GM23338 (cell line): Measurements from ENCODE around the gene MINDY3. TPM values are rescaled to one million over a fixed set of nuclear protein-coding genes. Genes with fewer than 3 reads are reported as not detected.

Source experiments
- ATAC-seq: fragments of 200-7000 bp; cut with Tn5 transposase; 3 replicates; pipeline ENCODE4 v1.9.1; 2020
- DNase-seq: peaks from one replicate; pipeline ENCODE4 v3.0.0-alpha.2; 2015; ENCODE audit warnings: low spot score
- H2AFZ ChIP-seq: fragments of 200-600 bp; sonication (generic); 2 replicates; pipeline ENCODE4 v1.8.0; 2016; ENCODE audit warnings: antibody characterized with exemption, mild to moderate bottlenecking, moderate library complexity
- H3F3A ChIP-seq: fragments of 200-600 bp; sonication (generic); replicated peaks from 2 replicates; pipeline ENCODE4 v1.8.0; 2017; ENCODE audit warnings: antibody characterized with exemption, mixed run types, low read depth
- H3K27ac ChIP-seq: fragments of 200-600 bp; sonication (generic); 2 replicates; pipeline ENCODE4 v1.6.1; 2016; ENCODE audit warnings: low read depth
- H3K27me3 ChIP-seq: fragments of 200-600 bp; sonication (generic); 2 replicates; pipeline ENCODE4 v1.8.0; 2016; ENCODE audit warnings: mild to moderate bottlenecking, mixed run types, moderate library complexity; ENCODE audit not compliant: insufficient read depth
- H3K36me3 ChIP-seq: fragments of 200-600 bp; sonication (generic); 2 replicates; pipeline ENCODE4 v1.8.0; 2016; ENCODE audit warnings: mild to moderate bottlenecking; ENCODE audit not compliant: insufficient read depth
- H3K4me1 ChIP-seq: fragments of 200-600 bp; sonication (generic); 2 replicates; pipeline ENCODE4 v1.8.0; 2016; ENCODE audit warnings: mild to moderate bottlenecking, moderate library complexity; ENCODE audit not compliant: insufficient read depth
- H3K4me2 ChIP-seq: fragments of 200-600 bp; sonication (generic); 2 replicates; pipeline ENCODE4 v1.7.1; 2017; ENCODE audit warnings: mixed run types
- H3K4me3 ChIP-seq: fragments of 200-600 bp; sonication (generic); 2 replicates; pipeline ENCODE4 v1.6.1; 2016; ENCODE audit warnings: mixed run types
- H3K79me2 ChIP-seq: fragments of 200-600 bp; sonication (generic); replicated peaks from 2 replicates; pipeline ENCODE4 v1.8.0; 2017; ENCODE audit warnings: mild to moderate bottlenecking; ENCODE audit not compliant: insufficient read depth
- H3K9me2 ChIP-seq: fragments of 200-600 bp; sonication (generic); 2 replicates; pipeline ENCODE4 v1.8.0; 2017; ENCODE audit not compliant: insufficient read depth
- H4K20me1 ChIP-seq: fragments of 200-600 bp; sonication (generic); replicated peaks from 2 replicates; pipeline ENCODE4 v1.8.0; 2017; ENCODE audit warnings: mild to moderate bottlenecking; ENCODE audit not compliant: insufficient read depth
- H3K27ac Mint-ChIP-seq: 2 replicates; pipeline ENCODE4 v1.8.0; 2020; ENCODE audit warnings: inconsistent platforms, mild to moderate bottlenecking, moderate library complexity, mixed read lengths
- H3K27me3 Mint-ChIP-seq: 3 replicates; pipeline ENCODE4 v1.8.0; 2022; ENCODE audit warnings: low read depth, mild to moderate bottlenecking, moderate library complexity, mixed read lengths, inconsistent platforms; ENCODE audit not compliant: insufficient read depth, poor library complexity
- H3K36me3 Mint-ChIP-seq: 3 replicates; pipeline ENCODE4 v1.8.0; 2021; ENCODE audit warnings: low read depth, mild to moderate bottlenecking, inconsistent platforms, moderate library complexity, mixed read lengths
- H3K4me1 Mint-ChIP-seq: 3 replicates; pipeline ENCODE4 v1.8.0; 2020; ENCODE audit warnings: mild to moderate bottlenecking, inconsistent platforms, mixed read lengths
- H3K4me3 Mint-ChIP-seq: 3 replicates; pipeline ENCODE4 v1.8.0; 2021; ENCODE audit warnings: moderate library complexity, mild to moderate bottlenecking, inconsistent platforms, mixed read lengths
- H3K9me3 Mint-ChIP-seq: 3 replicates; pipeline ENCODE4 v1.8.0; 2020; ENCODE audit warnings: moderate library complexity, mild to moderate bottlenecking, inconsistent platforms, mixed read lengths
- CREB1 ChIP-seq: fragments of 250-450 bp; sonication (Bioruptor Pico); IDR thresholded peaks from 2 replicates; pipeline ENCODE4 v1.5.0; 2020; ENCODE audit warnings: low read depth, mild to moderate bottlenecking, moderate library complexity
- EZH2phosphoT487 ChIP-seq: fragments of 200-600 bp; sonication (generic); IDR thresholded peaks from one replicate; pipeline ENCODE4 v1.8.1; 2018; ENCODE audit warnings: antibody characterized with exemption; ENCODE audit not compliant: unreplicated experiment
- JUNB ChIP-seq: IDR thresholded peaks from one replicate; pipeline ENCODE4 v1.6.1; 2016; ENCODE audit warnings: antibody characterized with exemption; ENCODE audit not compliant: unreplicated experiment
- NANOG ChIP-seq: IDR thresholded peaks from 2 replicates; pipeline ENCODE4 v1.6.1; 2016; ENCODE audit warnings: antibody characterized with exemption, borderline replicate concordance
- STAT1 ChIP-seq: IDR thresholded peaks from one replicate; pipeline ENCODE4 v1.6.1; 2016; ENCODE audit warnings: antibody characterized with exemption; ENCODE audit not compliant: unreplicated experiment
- ZNF114 ChIP-seq: fragments of 250-450 bp; sonication (Bioruptor Pico); IDR thresholded peaks from 2 replicates; pipeline ENCODE4 v1.5.0; 2020; ENCODE audit warnings: mild to moderate bottlenecking, moderate library complexity
- ZNF331 ChIP-seq: fragments of 250-450 bp; sonication (Bioruptor Pico); IDR thresholded peaks from 2 replicates; pipeline ENCODE4 v1.5.0; 2020; ENCODE audit warnings: low read depth, mild to moderate bottlenecking, moderate library complexity
- ZNF462 ChIP-seq: fragments of 250-450 bp; sonication (Bioruptor Pico); IDR thresholded peaks from 2 replicates; pipeline ENCODE4 v1.5.0; 2020; ENCODE audit warnings: mild to moderate bottlenecking, moderate library complexity
- polyA plus RNA-seq: library from polyadenylated mRNA; unstranded; fragments of >200 nt; fragmentation: Nextera tagmentation; extraction: Ambion mirVana; gene quantifications from 2 replicates; pipeline ENCODE4 v1.2.1, GENCODE V29; 2016
- total RNA-seq: library from RNA; depleted of rRNA; stranded (reverse); fragments of >200 nt; shearing (Covaris generic); gene quantifications from 2 replicates; pipeline ENCODE4 v1.2.3, GENCODE V29; 2014
- TF ChIP-seq, protein P1 (sequence below), 2 experiments: fragments of 200-600 bp in 1 of 2; sonication (generic) in 1 of 2; conservative IDR thresholded peaks; 2 replicates each; pipeline versions ENCODE4 v1.5.1 to v1.6.1; 2016 to 2017; ENCODE audit warnings: antibody characterized with exemption in 2 of 2, low read depth in 2 of 2, mild to moderate bottlenecking in 2 of 2, moderate library complexity in 1 of 2

The MINDY3 gene
- total and polyA plus RNA-seq, 2 experiments from 2014 or later: 10.2 to 13.6 TPM

DNA sequence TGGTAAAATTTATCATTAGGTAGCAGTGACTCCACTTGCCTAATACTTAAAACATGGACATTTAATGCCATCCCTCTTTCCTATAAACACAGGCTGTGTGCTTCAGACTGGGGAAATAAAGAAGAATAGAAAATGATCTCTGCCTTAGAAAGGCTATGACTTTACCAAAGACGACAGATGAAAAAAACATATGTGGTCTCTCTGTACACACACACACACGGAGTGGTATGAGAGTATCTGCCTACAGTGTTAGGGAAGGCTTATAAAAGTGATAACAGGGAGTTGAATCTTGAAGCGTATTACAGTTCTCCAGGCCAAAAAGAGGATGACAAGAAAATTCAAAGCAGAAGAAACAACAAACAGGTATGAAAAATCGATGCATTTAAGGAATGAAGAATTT lies 38.2 kb downstream of the MINDY3 start:
- TF ChIP-seq ZNF331 (CRISPR knock-in tag) (no peak), EZH2phosphoT487 (no peak), NANOG (no peak), JUNB (no peak), ZNF114 (no peak), STAT1 (no peak), CREB1 (CRISPR knock-in tag) (no peak)
- TF ChIP-seq, protein P1, sequence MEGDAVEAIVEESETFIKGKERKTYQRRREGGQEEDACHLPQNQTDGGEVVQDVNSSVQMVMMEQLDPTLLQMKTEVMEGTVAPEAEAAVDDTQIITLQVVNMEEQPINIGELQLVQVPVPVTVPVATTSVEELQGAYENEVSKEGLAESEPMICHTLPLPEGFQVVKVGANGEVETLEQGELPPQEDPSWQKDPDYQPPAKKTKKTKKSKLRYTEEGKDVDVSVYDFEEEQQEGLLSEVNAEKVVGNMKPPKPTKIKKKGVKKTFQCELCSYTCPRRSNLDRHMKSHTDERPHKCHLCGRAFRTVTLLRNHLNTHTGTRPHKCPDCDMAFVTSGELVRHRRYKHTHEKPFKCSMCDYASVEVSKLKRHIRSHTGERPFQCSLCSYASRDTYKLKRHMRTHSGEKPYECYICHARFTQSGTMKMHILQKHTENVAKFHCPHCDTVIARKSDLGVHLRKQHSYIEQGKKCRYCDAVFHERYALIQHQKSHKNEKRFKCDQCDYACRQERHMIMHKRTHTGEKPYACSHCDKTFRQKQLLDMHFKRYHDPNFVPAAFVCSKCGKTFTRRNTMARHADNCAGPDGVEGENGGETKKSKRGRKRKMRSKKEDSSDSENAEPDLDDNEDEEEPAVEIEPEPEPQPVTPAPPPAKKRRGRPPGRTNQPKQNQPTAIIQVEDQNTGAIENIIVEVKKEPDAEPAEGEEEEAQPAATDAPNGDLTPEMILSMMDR (conservative IDR thresholded peaks at IDR 0.05; ENCODE audit: low read depth in 2 of 2): no peak
- H2AFZ ChIP-seq: no peak overlapping the region
- H3K4me3 ChIP-seq: no peak overlapping the region
- no peaks in the 10 kb centered on the region for H3K9me2 ChIP-seq
- H3K4me1 ChIP-seq: no peaks in the 10 kb centered on the region
- H3K27ac ChIP-seq: no peak overlapping the region
- H3K4me2 ChIP-seq: no peak overlapping the region
- H3K36me3 ChIP-seq: no peaks in the 10 kb centered on the region
- no peaks in the 10 kb centered on the region for H3K9me3 Mint-ChIP-seq
- H4K20me1 ChIP-seq: 0 out of 2 replicates have a peak, but pooled peaks cover 4% of the 10 kb centered on the region
- ATAC-seq (no peak), DNase-seq (no peak)
- no peaks in the 10 kb centered on the region for H3K27me3 ChIP-seq
- H3K4me1 Mint-ChIP-seq: no peaks in the 10 kb centered on the region
- no peaks in the 10 kb centered on the region for H3K27me3 Mint-ChIP-seq
- no peak overlapping the region for H3K4me3 Mint-ChIP-seq
- H3F3A ChIP-seq: no peaks in the 10 kb centered on the region
- no peaks in the 10 kb centered on the region for H3K36me3 Mint-ChIP-seq
- no peak overlapping the region for H3K27ac Mint-ChIP-seq
- H3K79me2 ChIP-seq: no peaks in the 10 kb centered on the region

GRCh38 chr10:15821046-15821683 lies 39.1 kb downstream of the MINDY3 start:
- H3K4me2 ChIP-seq: no peak overlapping the region
- no peak overlapping the region for H3K4me3 ChIP-seq
- no peaks in the 10 kb centered on the region for H3K4me1 Mint-ChIP-seq
- no peaks in the 10 kb centered on the region for H3K79me2 ChIP-seq
- no peaks in the 10 kb centered on the region for H3K4me1 ChIP-seq
- H3K36me3 ChIP-seq: no peaks in the 10 kb centered on the region
- no peaks in the 10 kb centered on the region for H3K9me2 ChIP-seq
- 0 out of 2 replicates have a peak, but pooled peaks cover 4% of the 10 kb centered on the region for H4K20me1 ChIP-seq
- no peak overlapping the region for H2AFZ ChIP-seq
- no peaks in the 10 kb centered on the region for H3F3A ChIP-seq
- no peaks in the 10 kb centered on the region for H3K36me3 Mint-ChIP-seq
- ATAC-seq: no peak
- no peak overlapping the region for H3K4me3 Mint-ChIP-seq
- no peak for DNase-seq
- no peaks in the 10 kb centered on the region for H3K9me3 Mint-ChIP-seq
- no peak for TF ChIP-seq ZNF462 (CRISPR knock-in tag)
- TF ChIP-seq STAT1: no peak
- no peak for TF ChIP-seq NANOG
- no peak overlapping the region for H3K27ac ChIP-seq
- H3K27me3 ChIP-seq: no peaks in the 10 kb centered on the region
- H3K27ac Mint-ChIP-seq: no peak overlapping the region
- no peaks in the 10 kb centered on the region for H3K27me3 Mint-ChIP-seq
